Spleen (tissue), 11 donors: ENCODE measurements around the gene PIGU. TPM values are rescaled to one million over a fixed set of nuclear protein-coding genes. Genes with fewer than 3 reads are reported as not detected.

ENCODE experiments used
- DNase-seq: peaks from one replicate; pipeline ENCODE4 v3.0.0-alpha.2; 2020
- H3K27ac ChIP-seq, 8 donors: fragments of 200-600 bp; sonication (generic) in 7 of 8; 1 replicate in 4 of 8; 2 replicates in 4 of 8; pipeline versions ENCODE4 v1.5.0 to v1.8.0; 2016 to 2021; ENCODE audit warnings: inconsistent platforms in 4 of 8, mild to moderate bottlenecking in 4 of 8, moderate library complexity in 1 of 8
- H3K27me3 ChIP-seq, 7 donors: fragments of 200-600 bp; sonication (generic) in 6 of 7; replicated peaks in 1 of 7; 1 replicate in 4 of 7; 2 replicates in 3 of 7; pipeline versions ENCODE4 v1.5.0 to v1.8.0; 2016 to 2021; ENCODE audit warnings: inconsistent platforms in 3 of 7, mild to moderate bottlenecking in 1 of 7
- H3K36me3 ChIP-seq, 6 donors: fragments of 200-600 bp; sonication (generic) in 5 of 6; 1 replicate in 4 of 6; 2 replicates in 2 of 6; pipeline versions ENCODE4 v1.5.0 to v1.8.0; 2016 to 2021; ENCODE audit warnings: inconsistent platforms in 2 of 6
- H3K4me1 ChIP-seq, 6 donors: fragments of 200-600 bp; sonication (generic) in 5 of 6; 1 replicate in 3 of 6; 2 replicates in 3 of 6; pipeline versions ENCODE4 v1.5.0 to v1.8.0; 2016 to 2021; ENCODE audit warnings: inconsistent platforms in 3 of 6
- H3K4me3 ChIP-seq, 8 donors: fragments of 200-600 bp; sonication (generic) in 7 of 8; 1 replicate in 4 of 8; 2 replicates in 4 of 8; pipeline versions ENCODE4 v1.5.0 to v1.8.0; 2016 to 2021; ENCODE audit warnings: inconsistent platforms in 4 of 8, mild to moderate bottlenecking in 4 of 8, moderate library complexity in 2 of 8
- H3K9me3 ChIP-seq, 8 donors: fragments of 200-600 bp; sonication (generic) in 7 of 8; 1 replicate in 4 of 8; 2 replicates in 4 of 8; pipeline versions ENCODE4 v1.5.0 to v1.8.0; 2016 to 2021; ENCODE audit warnings: inconsistent platforms in 4 of 8
- CTCF ChIP-seq, 11 experiments: fragments of 200-600 bp in 7 of 11; fragments of 450-650 bp in 4 of 11; sonication (generic) in 4 of 11; IDR thresholded peaks in 8 of 11; conservative IDR thresholded peaks in 3 of 11; 1 replicate in 7 of 11; 2 replicates in 4 of 11; pipeline versions ENCODE4 v1.4.0 to v1.8.0; 2016 to 2021; ENCODE audit warnings: antibody characterized with exemption in 11 of 11, inconsistent platforms in 4 of 11, mild to moderate bottlenecking in 1 of 11
- POLR2A ChIP-seq, 3 donors: fragments of 450-650 bp; IDR thresholded peaks; one replicate each; pipeline ENCODE4 v1.5.1; 2017; ENCODE audit warnings: antibody characterized with exemption in 3 of 3, mild to moderate bottlenecking in 1 of 3
- POLR2AphosphoS5 ChIP-seq, 3 donors: sonication (generic); formaldehyde crosslinking; IDR thresholded peaks; one replicate each; pipeline ENCODE4 v1.5.1; 2017; ENCODE audit warnings: antibody characterized with exemption in 3 of 3
- WGBS, 5 donors: extraction: QIAGEN DNeasy Blood & Tissue Kit in 3 of 5; methylation state at CpG; one replicate each; pipeline versions ENCODE4 v1.1.5 to v1.1.7; 2013 to 2018; 5-methylcytosine and 5-hydroxymethylcytosine counted together
- intact Hi-C: fragments of 100-400 bp; cut with DNase I; formaldehyde crosslinking; loops from one replicate; pipeline ENCODE4 v1.15.0; 2023; ENCODE audit warnings: low total_unique reads
- polyA plus RNA-seq, 3 donors: library from polyadenylated mRNA; stranded (reverse); fragments of 200-250 nt; gene quantifications; one replicate each; pipeline ENCODE4 v1.2.1, GENCODE V29; 2013
- total RNA-seq, 7 donors: library from RNA; depleted of rRNA in 3 of 7; stranded (reverse); fragments of >200 nt in 3 of 7; fragmentation: NEBNext Ultra II Directional in 4 of 7; extraction: Animal tissue kit (Norgen Biotek cat#: 25700) in 4 of 7; gene quantifications; one replicate each; pipeline versions ENCODE4 v1.1.0 to v1.2.1, GENCODE V29; 2016 to 2021
- donor health status: healthy with polysubstance abuse.
- donor health status: DM: no; HTN: no; CAD: no; lungs with moderate emphysema.
- donor health status: DM: no; HTN: no; CAD: no.
- donor health status: Bipolar disorder and iron deficiency.
- donor health status: healthy.
- donor health status: DM: no; HTN: no; CAD: no.
- donor health status: DM: yes; HTN: yes; CAD: no.

Gene PIGU
- total and polyA plus RNA-seq, 10 donors, result 10.0 to 20.4 (median 14.5) TPM

DNA sequence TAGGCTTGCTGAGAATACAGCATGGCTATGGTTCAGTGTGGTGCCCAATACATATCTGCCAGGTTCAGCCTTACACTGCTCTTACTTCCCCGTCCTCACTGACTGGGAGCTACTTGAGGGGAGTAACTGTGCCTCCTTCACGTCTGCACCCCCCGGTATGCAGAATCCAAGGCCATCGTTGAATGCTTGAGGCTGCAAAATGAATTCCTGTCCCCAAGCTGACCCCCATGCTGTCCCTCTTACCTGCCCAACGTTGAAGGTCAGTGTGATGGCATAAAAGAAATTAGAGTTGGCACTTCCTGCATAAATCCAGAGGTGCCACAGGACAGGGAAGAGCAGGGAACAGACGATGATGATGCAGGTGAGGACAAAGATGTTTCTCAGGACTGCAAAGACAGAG, 102.0 kb downstream of the PIGU start:
- TF ChIP-seq POLR2AphosphoS5 (IDR thresholded peaks at IDR 0.05), result no peak
- no peak for TF ChIP-seq POLR2A (IDR thresholded peaks at IDR 0.05)
- no peak for TF ChIP-seq CTCF (IDR thresholded peaks at IDR 0.05 in 8 of 11, conservative IDR thresholded peaks at IDR 0.05 in 3 of 11)

GRCh38 chr20:34574426-34574825, 102.5 kb downstream of the PIGU start:
- peaks cover 0 to 68% (median 11%) of the 10 kb centered on the region in 6 donors for H3K36me3 ChIP-seq
- H3K27me3 ChIP-seq, result no peaks in the 10 kb centered on the region
- H3K9me3 ChIP-seq, result no peaks in the 10 kb centered on the region
- TF ChIP-seq POLR2AphosphoS5 (IDR thresholded peaks at IDR 0.05), result no peak
- TF ChIP-seq CTCF (IDR thresholded peaks at IDR 0.05 in 8 of 11, conservative IDR thresholded peaks at IDR 0.05 in 3 of 11), result no peak
- TF ChIP-seq POLR2A (IDR thresholded peaks at IDR 0.05), result no peak
- H3K4me1 ChIP-seq, result peaks cover 0 to 30% (median 5%) of the 10 kb centered on the region in 6 donors
- WGBS, 5 donors, result 94 to 99% (median 97%) methylated on average over 5 of the region's 5 CpGs
- intact Hi-C loops, result no loop called here
- no peak overlapping the region for H3K4me3 ChIP-seq
- no peak for DNase-seq
- H3K27ac ChIP-seq, result no peak overlapping the region

More for the DNA sequence above, 102.0 kb downstream of the PIGU start:
- H3K27me3 ChIP-seq, result no peaks in the 10 kb centered on the region
- DNase-seq, result no peak
- H3K36me3 ChIP-seq, result peaks cover 0 to 63% (median 11%) of the 10 kb centered on the region in 6 donors
- no peaks in the 10 kb centered on the region for H3K9me3 ChIP-seq
- H3K27ac ChIP-seq, result no peak overlapping the region
- WGBS, 5 donors, result 85 to 96% (median 92%) methylated on average over 6 of the region's 6 CpGs
- intact Hi-C loops, result no loop called here
- H3K4me1 ChIP-seq, result peaks cover 0 to 34% (median 8%) of the 10 kb centered on the region in 6 donors
- H3K4me3 ChIP-seq, result no peak overlapping the region

GRCh38 chr20:34573541-34574300, 103.2 kb downstream of the PIGU start:
- no peak overlapping the region for H3K27ac ChIP-seq
- peaks cover 0 to 23% (median 3%) of the 10 kb centered on the region in 6 donors for H3K4me1 ChIP-seq
- H3K27me3 ChIP-seq, result no peaks in the 10 kb centered on the region
- no peak for TF ChIP-seq CTCF (IDR thresholded peaks at IDR 0.05 in 8 of 11, conservative IDR thresholded peaks at IDR 0.05 in 3 of 11)
- TF ChIP-seq POLR2A (IDR thresholded peaks at IDR 0.05), result no peak
- TF ChIP-seq POLR2AphosphoS5 (IDR thresholded peaks at IDR 0.05), result no peak
- DNase-seq, result no peak
- H3K4me3 ChIP-seq, result no peak overlapping the region
- intact Hi-C loops, result no loop called here
- 89 to 97% (median 95%) methylated on average over 7 of the region's 7 CpGs for WGBS, 5 donors
- H3K36me3 ChIP-seq, result peaks cover 0 to 69% (median 12%) of the 10 kb centered on the region in 6 donors
- no peaks in the 10 kb centered on the region for H3K9me3 ChIP-seq

DNA sequence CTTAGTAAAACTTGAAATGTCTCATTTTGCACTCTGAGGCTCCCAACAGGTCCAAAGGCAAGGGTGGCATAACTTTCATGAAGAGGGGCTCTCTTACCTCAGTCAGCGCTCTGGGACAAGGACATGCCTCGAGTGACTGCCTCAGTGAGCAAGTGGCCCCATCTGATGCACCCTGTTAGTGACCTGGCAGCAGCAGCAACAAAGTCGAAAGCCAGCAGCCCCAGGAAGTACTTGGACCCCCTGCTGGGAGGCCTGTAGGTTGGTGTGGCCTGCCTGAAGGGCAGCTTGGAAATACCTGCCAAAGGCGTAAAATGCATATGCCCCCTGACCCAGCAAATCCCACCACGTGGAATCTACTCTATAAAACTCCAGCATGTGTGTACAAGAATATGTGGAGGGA, 105.1 kb downstream of the PIGU start:
- Histone ChIP-seq H3K27ac (peak overlapping the region in 1 of 8 donors; percentile 22), H3K9me3 (no peaks in the 10 kb centered on the region), H3K36me3 (peaks cover 0 to 82% (median 14%) of the 10 kb centered on the region in 6 donors), H3K4me3 (no peak overlapping the region), H3K4me1 (peaks cover 0 to 11% (median 2%) of the 10 kb centered on the region in 6 donors), H3K27me3 (no peaks in the 10 kb centered on the region)
- DNase-seq, result no peak
- 91 to 97% (median 95%) methylated on average over 5 of the region's 5 CpGs for WGBS, 5 donors
- TF ChIP-seq POLR2A (IDR thresholded peaks at IDR 0.05) (no peak), POLR2AphosphoS5 (IDR thresholded peaks at IDR 0.05) (no peak), CTCF (IDR thresholded peaks at IDR 0.05 in 8 of 11, conservative IDR thresholded peaks at IDR 0.05 in 3 of 11) (no peak)
- intact Hi-C loops, result no loop called here
